AG04449 (cell line): ENCODE results near the gene DUS3L.

ENCODE experiments used
- CTCF ChIA-PET: fragments of 350-600 bp; formaldehyde crosslinking; extraction: SDS; loops from one replicate; lab custom pipeline; 2021; ENCODE audit warnings: antibody characterized with exemption; lab: Yijun Ruan, JAX
- POLR2A ChIA-PET: fragments of 400-600, 350-600 bp; formaldehyde crosslinking; extraction: SDS; loops from one replicate; lab custom pipeline; 2020; ENCODE audit warnings: antibody characterized with exemption, inconsistent platforms; lab: Yijun Ruan, JAX
- DNase-seq: peaks from one replicate; pipeline ENCODE4 v3.0.0-alpha.2; 2010; ENCODE audit warnings: low read depth, low spot score
- H3K4me3 ChIP-seq: 2 replicates; pipeline ENCODE4 v1.5.1; 2011; ENCODE audit warnings: low read depth, mild to moderate bottlenecking, control low read depth, low read length
- TF ChIP-seq, protein P1 (sequence below): IDR thresholded peaks from one replicate; pipeline ENCODE4 v1.5.1; 2011; ENCODE audit warnings: mild to moderate bottlenecking, moderate library complexity, low read length, control low read depth, inconsistent platforms; ENCODE audit not compliant: insufficient read depth; ENCODE audit errors: missing control alignments

Gene DUS3L

DNA sequence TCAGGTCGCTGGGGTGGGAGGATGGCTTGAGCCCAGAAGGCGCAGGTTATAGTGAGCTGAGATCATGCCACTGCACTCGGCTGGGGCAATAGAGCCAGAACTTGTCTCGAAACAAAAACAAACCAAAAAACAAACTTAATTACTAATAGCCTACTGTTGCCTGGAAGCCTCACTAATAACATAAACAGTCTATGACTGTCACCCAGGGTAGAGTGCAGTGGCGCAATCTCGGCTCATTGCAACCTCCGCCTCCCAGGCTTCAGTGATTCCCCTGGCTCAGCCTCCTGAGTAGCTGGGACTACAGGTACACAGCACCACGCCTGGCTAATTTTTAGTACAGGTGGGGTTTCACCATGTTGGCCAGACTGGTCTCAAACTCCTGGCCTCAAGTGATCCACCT, 52.5 kb downstream of the DUS3L start:
- TF ChIP-seq, protein P1, sequence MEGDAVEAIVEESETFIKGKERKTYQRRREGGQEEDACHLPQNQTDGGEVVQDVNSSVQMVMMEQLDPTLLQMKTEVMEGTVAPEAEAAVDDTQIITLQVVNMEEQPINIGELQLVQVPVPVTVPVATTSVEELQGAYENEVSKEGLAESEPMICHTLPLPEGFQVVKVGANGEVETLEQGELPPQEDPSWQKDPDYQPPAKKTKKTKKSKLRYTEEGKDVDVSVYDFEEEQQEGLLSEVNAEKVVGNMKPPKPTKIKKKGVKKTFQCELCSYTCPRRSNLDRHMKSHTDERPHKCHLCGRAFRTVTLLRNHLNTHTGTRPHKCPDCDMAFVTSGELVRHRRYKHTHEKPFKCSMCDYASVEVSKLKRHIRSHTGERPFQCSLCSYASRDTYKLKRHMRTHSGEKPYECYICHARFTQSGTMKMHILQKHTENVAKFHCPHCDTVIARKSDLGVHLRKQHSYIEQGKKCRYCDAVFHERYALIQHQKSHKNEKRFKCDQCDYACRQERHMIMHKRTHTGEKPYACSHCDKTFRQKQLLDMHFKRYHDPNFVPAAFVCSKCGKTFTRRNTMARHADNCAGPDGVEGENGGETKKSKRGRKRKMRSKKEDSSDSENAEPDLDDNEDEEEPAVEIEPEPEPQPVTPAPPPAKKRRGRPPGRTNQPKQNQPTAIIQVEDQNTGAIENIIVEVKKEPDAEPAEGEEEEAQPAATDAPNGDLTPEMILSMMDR, result no peak
- ChIA-PET CTCF (no interaction called here), POLR2A (no interaction called here)
- DNase-seq, result no peak
- H3K4me3 ChIP-seq, result no peak overlapping the region
